NCI-H345 treated with DMSO at 0.1 percent for 48 hours (cell line): ENCODE results near the gene NFKBIE.

Experiments used
- DNase-seq: peaks from one replicate; lab custom pipeline; 2025; ENCODE audit not compliant: unreplicated experiment; lab: John Stamatoyannopoulos, UW

Gene NFKBIE

DNA sequence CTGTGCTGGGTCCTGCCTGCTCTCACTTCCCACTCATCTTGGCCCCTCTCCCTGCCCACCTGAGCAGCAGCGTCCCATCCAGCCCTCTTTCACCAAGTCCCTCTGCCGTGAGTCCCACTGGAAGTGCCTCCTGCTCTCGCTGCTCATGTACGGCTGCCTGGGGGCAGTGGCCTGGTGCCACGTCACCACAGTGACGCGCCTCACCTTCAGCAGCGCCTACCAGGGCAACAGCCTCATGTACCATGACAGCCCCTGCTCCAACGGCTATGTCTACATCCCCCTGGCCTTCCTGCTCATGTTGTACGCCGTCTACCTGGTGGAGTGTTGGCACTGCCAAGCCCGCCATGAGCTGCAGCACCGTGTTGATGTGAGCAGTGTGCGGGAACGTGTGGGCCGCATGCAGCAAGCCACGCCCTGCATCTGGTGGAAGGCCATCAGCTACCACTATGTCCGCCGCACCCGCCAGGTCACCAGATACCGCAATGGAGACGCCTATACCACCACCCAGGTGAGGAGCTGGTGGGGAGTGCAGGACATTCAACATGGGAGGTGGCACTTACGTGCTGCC lies 7.7 kb upstream of the NFKBIE start:
- no peak for DNase-seq

DNA sequence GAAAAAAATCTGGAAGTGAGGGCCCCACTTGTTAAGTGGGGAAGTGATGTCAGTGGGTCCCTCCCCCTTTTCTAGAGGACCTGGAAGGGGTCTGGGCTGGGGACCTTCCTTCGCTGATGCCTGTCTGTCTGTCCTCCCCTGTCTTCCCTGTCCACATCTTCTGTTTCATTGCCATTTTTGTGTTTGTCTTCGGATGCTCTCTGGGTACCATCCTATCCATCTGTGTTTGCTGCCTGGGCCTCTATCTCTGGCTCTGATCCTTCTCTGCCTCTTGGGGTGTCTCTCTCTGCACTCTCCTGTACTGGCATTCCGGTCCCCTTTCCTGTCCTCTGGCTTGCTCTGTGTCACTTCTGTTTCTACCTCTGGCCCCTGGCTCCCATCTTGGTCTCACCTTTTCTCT lies 7.2 kb upstream of the NFKBIE start:
- no peak for DNase-seq

GRCh38 chr6:44271914-44272313 lies 6.6 kb upstream of the NFKBIE start:
- DNase-seq: no peak

DNA sequence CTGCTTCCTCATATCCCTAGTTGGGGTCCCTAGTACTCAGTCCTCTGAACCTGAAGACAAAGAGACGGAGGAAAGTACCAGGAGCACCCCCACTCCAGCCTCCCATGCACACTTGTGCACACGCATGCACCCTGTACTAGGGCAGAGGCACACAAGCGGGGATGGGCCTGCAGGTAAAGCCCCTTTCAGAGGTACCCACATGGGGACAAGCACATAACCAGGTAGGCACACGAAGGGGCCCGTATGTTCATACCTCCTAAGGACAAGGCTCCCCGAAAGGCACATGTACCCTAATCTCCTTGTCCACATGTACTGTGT lies 6.0 kb upstream of the NFKBIE start:
- no peak for DNase-seq

DNA sequence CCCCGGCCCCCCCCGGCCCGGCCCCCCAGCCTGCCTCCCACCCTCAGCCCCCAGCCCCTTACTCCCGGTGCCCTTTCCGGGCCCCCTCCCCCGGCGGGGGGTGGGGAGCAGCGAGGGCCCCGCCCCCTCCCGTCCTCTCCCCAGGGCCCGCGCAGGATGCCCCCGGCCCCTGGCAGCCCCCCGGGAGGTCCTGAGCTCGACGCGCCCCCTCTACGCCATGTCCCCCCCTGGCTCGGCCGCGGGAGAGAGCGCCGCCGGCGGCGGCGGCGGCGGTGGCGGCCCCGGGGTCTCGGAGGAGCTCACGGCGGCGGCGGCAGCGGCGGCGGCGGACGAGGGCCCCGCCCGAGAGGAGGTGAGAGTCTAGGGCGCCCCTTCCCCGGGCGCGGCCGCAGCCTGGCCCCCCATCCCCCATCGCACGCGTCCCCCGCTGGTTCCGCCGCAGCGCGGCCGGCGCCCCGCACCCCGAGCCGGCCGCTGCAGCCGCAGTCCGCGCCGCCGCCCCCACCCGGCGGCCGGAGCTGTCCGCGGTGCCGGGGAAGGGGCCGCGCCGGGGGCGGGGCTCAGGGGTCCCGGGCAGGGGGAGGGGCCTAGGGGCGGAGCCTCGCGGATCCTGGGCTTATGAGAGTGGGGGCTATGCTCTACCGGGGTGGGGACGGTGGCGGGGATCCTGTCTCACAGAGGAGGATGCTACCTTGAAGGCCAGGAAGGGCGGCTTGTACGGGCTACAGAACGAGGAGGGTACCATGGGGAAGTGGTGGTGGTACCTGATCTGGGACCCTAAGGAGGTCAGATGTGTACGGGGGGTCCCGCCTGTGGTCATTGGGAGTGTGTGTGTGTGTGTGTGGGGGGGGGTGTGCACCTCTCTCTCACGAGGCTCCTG lies 5.4 kb upstream of the NFKBIE start:
- peak; percentile 19 for DNase-seq

DNA sequence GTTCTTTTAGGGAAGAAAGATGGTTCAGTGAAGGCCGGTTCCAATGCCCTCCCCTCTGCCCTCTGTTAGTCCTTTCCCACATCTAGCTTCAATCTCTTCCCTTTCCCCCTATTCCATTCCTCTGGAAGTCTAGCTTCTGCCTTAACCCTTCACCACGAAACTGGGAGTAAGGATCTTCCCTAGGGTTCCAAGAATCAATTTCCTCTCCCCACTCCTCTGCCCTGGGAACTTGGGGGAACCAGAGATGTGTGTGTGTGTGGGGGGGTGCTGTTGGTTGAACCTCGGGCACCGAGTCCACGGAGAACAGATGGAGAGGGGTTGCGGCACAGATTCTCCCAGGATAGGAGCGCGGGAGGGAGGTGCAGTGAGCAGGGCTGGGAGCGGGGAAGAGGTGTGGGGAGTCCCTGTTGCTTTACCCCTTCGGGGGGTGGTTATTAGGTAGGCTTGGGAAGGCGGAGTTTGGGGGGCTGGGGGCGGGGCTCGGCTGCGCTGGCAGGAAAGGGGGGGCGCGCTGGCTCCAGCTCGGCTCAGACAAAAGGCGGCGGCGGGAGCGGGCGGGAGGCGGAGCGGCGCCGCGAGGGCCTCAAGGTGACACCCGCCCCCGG lies 4.7 kb upstream of the NFKBIE start, which contains the start of gene TMEM151B:
Gene TMEM151B (plus strand): TSS at position 530 of the 605 bp plus-strand sequence. CDS start 293 bp downstream, outside the sequence.
- no peak for DNase-seq

DNA sequence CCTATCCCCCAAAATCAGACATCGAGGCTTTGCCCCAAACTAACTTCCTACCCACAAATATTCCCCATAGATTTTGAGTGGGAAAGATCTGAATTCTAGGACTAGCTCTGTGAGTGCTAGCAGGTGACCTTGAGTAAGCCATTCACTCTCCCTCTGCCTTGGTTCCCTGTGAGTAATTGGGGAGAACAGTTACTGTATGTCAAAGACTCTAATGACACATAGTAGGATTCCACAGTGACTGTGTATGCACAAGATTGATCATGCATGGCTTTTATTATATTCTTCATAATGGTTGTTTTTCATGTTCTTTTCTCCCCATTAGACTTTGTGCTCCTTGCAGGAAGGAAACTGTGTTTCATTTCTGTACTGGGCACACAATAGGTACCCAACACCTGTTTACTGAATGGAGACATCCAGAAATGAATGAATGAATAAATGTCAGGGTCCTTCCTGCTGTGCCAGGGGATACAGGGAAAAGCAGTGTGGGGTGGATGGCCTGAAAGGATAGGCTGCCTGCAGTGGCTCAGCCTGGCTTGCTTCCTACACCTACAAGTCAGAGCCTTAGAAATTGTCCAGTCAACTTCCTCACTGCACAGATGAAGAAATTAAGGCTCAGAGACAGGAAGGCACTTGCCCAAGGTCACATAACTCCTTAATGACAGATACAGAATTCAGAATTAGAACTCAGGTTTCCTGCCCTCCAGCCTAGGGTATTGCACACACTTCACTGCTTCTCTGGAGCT lies 4.0 kb upstream of the NFKBIE start:
- no peak for DNase-seq

GRCh38 chr6:44268095-44268628 lies 2.8 kb upstream of the NFKBIE start:
- peak; percentile 75 for DNase-seq

GRCh38 chr6:44267252-44267651 lies 1.9 kb upstream of the NFKBIE start:
- no peak for DNase-seq

DNA sequence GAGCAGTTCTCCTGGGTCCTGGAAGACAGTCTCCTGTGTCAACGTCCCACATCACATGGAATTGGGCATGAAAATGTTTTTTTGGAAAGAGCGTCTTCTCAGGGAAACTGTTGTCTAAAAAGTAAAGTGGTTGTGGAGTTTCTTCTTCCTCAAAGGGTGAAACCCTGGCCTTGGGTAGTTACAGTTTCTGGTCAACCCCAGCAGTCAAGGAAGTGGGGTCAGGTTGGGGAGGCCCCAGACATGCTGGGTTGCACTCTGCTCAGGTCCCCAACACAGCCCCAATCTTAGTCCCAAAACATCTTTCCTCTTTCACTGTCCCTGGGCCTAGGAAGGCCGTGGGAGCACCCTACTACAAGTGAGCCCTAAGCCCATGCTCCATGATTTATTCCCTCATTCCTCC lies 996 bp upstream of the NFKBIE start:
- DNase-seq: no peak

DNA sequence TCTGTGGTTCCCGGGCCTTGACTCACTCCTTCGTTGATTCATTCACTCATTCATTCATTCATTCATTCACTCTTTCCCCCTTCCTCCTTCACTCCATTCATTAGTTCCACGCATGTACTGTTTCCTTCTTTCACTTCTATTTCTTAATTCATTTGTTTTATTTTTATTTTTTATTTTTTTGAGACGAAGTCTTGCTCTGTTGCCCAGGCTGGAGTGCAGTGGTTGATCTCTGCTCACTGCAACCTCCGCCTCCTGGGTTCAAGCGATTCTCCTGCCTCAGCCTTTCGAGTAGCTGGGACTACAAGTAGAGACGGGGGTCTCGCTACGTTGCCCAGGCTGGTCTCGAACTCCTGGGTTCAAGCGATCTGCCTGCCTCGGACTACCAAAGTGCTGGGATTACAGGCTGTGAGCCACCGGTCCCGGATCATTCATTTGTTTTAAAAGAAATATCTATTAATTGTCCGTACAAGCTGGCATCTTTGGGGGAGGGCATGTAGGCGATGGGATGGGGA lies 427 bp upstream of the NFKBIE start:
- DNase-seq: no peak

GRCh38 chr6:44264154-44265006 lies 971 bp downstream of the NFKBIE start:
- DNase-seq: no peak

DNA sequence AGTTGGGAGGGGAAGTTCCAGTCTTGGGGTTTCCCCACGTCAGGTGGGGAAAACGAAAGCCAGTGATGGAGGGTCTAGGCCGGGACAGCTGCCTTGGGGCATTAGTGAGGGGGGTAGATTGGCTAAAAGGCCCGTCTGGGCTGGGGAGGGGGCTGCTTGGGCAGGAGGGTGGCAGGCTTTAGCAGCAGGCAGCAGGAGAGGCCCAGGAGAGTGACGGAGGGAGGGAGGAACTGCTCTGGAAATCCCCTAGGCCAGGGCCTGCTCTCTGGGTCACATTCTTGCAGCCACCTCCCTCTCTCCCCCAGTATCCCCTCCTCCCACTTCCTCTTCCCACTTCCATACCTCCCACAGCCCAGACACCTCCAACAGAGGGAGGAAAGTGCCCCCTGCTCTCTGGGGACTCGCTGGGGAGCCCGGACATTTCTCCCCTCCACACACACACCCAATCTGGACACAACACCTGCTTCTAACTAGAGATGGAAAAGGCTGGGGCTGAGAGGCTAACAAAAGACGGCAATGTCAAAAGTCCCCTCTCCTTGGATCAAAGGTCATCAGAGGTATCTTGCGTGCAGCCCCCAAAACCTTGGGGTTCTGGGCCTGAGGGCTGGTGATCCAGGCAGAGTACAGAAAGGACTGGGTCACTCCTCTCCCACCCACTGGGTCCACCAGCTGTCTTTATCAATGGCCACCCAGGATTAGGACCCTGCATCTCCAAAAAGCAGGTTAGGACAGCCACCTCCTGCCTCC lies 1.8 kb downstream of the NFKBIE start:
- no peak for DNase-seq

DNA sequence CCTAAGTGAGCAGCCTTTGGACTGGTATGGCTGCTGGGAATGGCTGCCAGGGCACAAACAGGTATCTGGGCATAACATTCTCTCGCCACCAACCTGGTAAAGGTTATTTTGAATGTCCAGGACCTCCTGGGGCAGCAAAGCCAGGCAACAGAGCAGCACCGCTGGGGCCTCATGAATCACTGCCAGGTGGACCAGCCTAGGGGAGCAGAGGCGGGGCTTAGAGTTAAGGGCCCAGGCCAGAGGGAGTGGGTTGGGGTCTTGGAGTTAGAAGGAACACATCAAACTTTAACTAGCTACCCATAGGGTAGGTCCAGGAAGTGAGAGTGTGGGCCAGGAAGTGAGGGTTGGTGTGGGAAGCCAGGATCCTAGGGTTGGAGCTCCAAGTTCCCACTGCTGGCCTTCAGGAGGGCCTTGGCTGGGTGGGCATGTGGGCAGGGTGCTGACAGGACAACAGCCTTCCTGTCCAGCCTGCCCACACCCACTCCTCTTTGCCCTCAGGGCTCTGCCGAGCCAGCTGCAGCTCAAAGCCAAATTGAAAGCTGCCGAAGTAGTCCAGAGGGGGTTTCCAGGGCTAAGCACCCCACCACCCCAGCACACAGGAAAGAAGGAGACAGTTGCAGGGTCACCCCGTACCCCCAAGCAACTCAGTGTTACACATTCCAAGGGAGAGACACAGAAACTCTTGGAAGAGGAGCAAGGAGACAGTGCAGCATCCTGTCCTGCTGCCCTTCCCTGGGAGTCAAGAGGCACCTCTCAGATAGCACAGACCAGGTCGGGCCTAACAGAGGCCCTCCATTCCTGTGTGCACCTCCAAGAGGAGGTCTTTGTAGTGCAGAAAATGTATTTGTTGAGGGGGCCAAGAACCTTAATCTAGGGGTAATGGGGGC lies 2.6 kb downstream of the NFKBIE start:
- no peak for DNase-seq

DNA sequence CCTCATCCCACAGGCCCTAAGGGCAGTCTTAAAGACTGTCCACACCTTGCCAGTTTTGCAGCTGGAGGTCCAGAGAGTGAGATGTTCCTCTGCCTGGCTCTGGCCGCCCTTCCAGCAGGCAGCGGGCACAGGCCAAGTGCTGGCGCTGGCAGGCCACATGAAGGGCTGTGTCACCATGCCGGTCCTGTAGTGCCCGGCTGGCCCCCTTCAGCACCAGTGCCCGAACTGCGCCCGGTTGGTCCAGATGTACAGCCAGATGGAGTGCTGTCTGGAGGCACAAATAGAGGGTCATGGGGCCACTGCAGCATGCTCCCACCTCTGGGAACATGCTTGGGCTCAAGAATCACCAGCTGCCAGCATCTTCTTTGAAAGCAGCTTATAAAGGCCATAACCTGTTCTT lies 3.8 kb downstream of the NFKBIE start:
- no peak for DNase-seq

- DNase-seq: no peak
These were observed 4.7 kb downstream of the NFKBIE start for GRCh38 chr6:44260451-44261297.

DNA sequence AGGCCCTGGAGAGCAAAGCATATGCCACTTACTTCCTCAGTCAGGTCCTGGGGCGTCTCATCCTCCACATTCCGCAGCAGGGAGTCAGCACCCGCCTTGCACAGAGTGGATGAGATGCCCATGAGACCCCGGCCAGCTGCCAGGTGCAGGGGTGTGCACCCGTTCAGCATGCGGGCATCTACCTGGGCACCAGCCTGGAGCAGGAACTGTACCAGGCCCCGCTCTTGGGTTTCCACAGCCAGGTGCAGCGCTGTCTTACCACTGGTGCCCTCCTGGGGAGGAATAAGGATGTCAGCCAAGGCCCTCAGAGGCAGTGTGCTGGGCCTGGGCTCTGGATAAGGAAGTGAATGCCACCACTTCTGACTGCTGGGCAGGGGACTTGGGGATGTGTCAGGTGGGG lies 5.3 kb downstream of the NFKBIE start:
- no peak for DNase-seq

DNA sequence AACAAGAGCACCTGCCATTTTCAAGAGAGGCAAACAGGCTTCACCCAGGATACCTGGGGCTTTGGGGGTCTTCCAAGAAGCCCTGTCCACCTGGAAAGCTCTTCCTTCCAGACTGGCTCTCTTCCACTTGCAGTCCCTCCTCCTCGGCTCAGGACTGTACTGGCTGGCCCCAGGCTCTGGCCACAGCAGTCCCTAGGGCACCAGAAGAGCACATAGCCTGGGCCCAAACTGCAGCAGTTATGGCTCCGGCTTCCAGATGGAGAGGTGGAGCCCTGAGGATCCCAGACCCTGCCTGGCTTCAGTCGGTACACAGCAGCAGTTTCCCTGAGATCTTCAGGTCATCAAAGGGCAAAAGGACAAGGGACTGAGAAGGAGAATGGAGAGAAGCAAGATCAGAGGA lies 6.4 kb downstream of the NFKBIE start:
- DNase-seq: no peak
